Ascending aorta (tissue), 2 donors: Measurements from ENCODE around the gene CHRNA4. TPM values are rescaled to one million over a fixed set of nuclear protein-coding genes. Genes with fewer than 3 reads are reported as not detected.
"Not testable (repeated sequence)": the region's sequence is repeated elsewhere in the genome, so short reads cannot be mapped to it uniquely, and the experiment has no call there.

Experiments used
- DNase-seq, 2 donors: peaks; one replicate each; pipeline ENCODE4 v3.0.0-alpha.2; 2019; ENCODE audit warnings: low spot score in 2 of 2
- H3K27ac ChIP-seq, 2 donors: fragments of 200-600 bp; sonication (generic); one replicate each; pipeline ENCODE4 v1.5.1; 2016 to 2017; ENCODE audit warnings: mild to moderate bottlenecking in 1 of 2
- H3K27me3 ChIP-seq: fragments of 200-600 bp; sonication (generic); one replicate; pipeline ENCODE4 v1.5.1; 2017
- H3K36me3 ChIP-seq, 2 donors: fragments of 200-600 bp; sonication (generic); one replicate each; pipeline ENCODE4 v1.5.1; 2016
- H3K4me1 ChIP-seq, 2 donors: fragments of 200-600 bp; sonication (generic); one replicate each; pipeline ENCODE4 v1.5.1; 2016 to 2017; ENCODE audit warnings: mild to moderate bottlenecking in 1 of 2
- H3K4me3 ChIP-seq, 2 donors: fragments of 200-600 bp; sonication (generic); one replicate each; pipeline ENCODE4 v1.5.1; 2016 to 2017; ENCODE audit warnings: mild to moderate bottlenecking in 1 of 2
- H3K9me3 ChIP-seq, 2 donors: fragments of 200-600 bp; sonication (generic); one replicate each; pipeline ENCODE4 v1.5.1; 2016
- CTCF ChIP-seq, 3 experiments: fragments of 200-600 bp in 2 of 3; fragments of 450-650 bp in 1 of 3; sonication (generic) in 2 of 3; IDR thresholded peaks; one replicate each; pipeline ENCODE4 v1.5.1; 2016 to 2019; ENCODE audit warnings: antibody characterized with exemption in 3 of 3, mild to moderate bottlenecking in 1 of 3, moderate library complexity in 1 of 3
- intact Hi-C: fragments of 100-400 bp; cut with DNase I; formaldehyde crosslinking; loops from one replicate; pipeline ENCODE4 v1.15.1; 2023
- total RNA-seq: library from RNA; depleted of rRNA; stranded (reverse); fragments of >200 nt; gene quantifications from one replicate; pipeline ENCODE4 v1.1.0, GENCODE V29; 2016

The CHRNA4 gene
- total RNA-seq, 1 donor from 2014 or later, result not detected

- Histone ChIP-seq H3K27me3 (no peaks in the 10 kb centered on the region), H3K27ac (no peak overlapping the region), H3K36me3 (no peaks in the 10 kb centered on the region), H3K9me3 (peaks cover 0 to 3% of the 10 kb centered on the region in 2 donors), H3K4me3 (no peak overlapping the region), H3K4me1 (no peaks in the 10 kb centered on the region)
- no peak for DNase-seq
- intact Hi-C loops, result no loop called here
- TF ChIP-seq CTCF (IDR thresholded peaks at IDR 0.05), result no peak
Measured at GRCh38 chr20:63382551-63383300, 21.6 kb upstream of the CHRNA4 start.

GRCh38 chr20:63381781-63382431, 20.8 kb upstream of the CHRNA4 start:
- peak; percentile 35 to 66 (median 46) for TF ChIP-seq CTCF (IDR thresholded peaks at IDR 0.05)
- intact Hi-C loops, result no loop called here
- Histone ChIP-seq H3K27me3 (no peaks in the 10 kb centered on the region), H3K36me3 (no peaks in the 10 kb centered on the region), H3K4me1 (no peaks in the 10 kb centered on the region), H3K4me3 (no peak overlapping the region), H3K27ac (no peak overlapping the region), H3K9me3 (peaks cover 0 to 3% of the 10 kb centered on the region in 2 donors)
- DNase-seq, result no peak

GRCh38 chr20:63380346-63380870, 19.3 kb upstream of the CHRNA4 start:
- TF ChIP-seq CTCF (IDR thresholded peaks at IDR 0.05), result no peak
- no peak for DNase-seq
- Histone ChIP-seq H3K9me3 (no peaks in the 10 kb centered on the region), H3K27ac (no peak overlapping the region), H3K27me3 (no peaks in the 10 kb centered on the region), H3K4me1 (no peaks in the 10 kb centered on the region), H3K36me3 (no peaks in the 10 kb centered on the region), H3K4me3 (no peak overlapping the region)
- intact Hi-C loops, result no loop called here

- H3K27ac ChIP-seq, H3K36me3 ChIP-seq, H3K4me3 ChIP-seq, H3K4me1 ChIP-seq, DNase-seq, H3K27me3 ChIP-seq, intact Hi-C loops, H3K9me3 ChIP-seq: not testable (repeated sequence)
Measured at GRCh38 chr20:63379872-63380271, 18.7 kb upstream of the CHRNA4 start.

GRCh38 chr20:63379296-63379695, 18.1 kb upstream of the CHRNA4 start:
- intact Hi-C loops, result no loop called here
- Histone ChIP-seq H3K4me1 (no peaks in the 10 kb centered on the region), H3K27me3 (no peaks in the 10 kb centered on the region), H3K27ac (no peak overlapping the region), H3K36me3 (no peaks in the 10 kb centered on the region), H3K9me3 (no peaks in the 10 kb centered on the region), H3K4me3 (no peak overlapping the region)
- TF ChIP-seq CTCF (IDR thresholded peaks at IDR 0.05), result no peak
- DNase-seq, result no peak

GRCh38 chr20:63378626-63379025, 17.5 kb upstream of the CHRNA4 start:
- no peak overlapping the region for H3K27ac ChIP-seq
- TF ChIP-seq CTCF (IDR thresholded peaks at IDR 0.05), result no peak
- intact Hi-C loops, result no loop called here
- H3K27me3 ChIP-seq, result no peaks in the 10 kb centered on the region
- no peaks in the 10 kb centered on the region for H3K9me3 ChIP-seq
- H3K4me1 ChIP-seq, result no peaks in the 10 kb centered on the region
- DNase-seq, result no peak
- H3K36me3 ChIP-seq, result no peaks in the 10 kb centered on the region
- no peak overlapping the region for H3K4me3 ChIP-seq
